Gastrocnemius medialis (tissue), 4 donors: ENCODE data around the gene SYP. TPM values are rescaled to one million over a fixed set of nuclear protein-coding genes. Genes with fewer than 3 reads are reported as not detected.

Experiments
- ATAC-seq, 2 donors: fragments of 150-250 bp; one replicate each; pipeline ENCODE4 v1.9.1; 2016
- DNase-seq, 2 donors: peaks; one replicate each; pipeline ENCODE4 v3.0.0-alpha.2; 2019
- H3K27ac ChIP-seq, 4 donors: fragments of 200-600 bp; sonication (generic); 1 replicate in 1 of 4; 2 replicates in 3 of 4; pipeline ENCODE4 v1.5.1; 2016 to 2018; ENCODE audit warnings: mild to moderate bottlenecking in 2 of 4, moderate library complexity in 1 of 4
- H3K27me3 ChIP-seq, 3 donors: fragments of 200-600 bp; sonication (generic) in 2 of 3; 1 replicate in 1 of 3; 2 replicates in 2 of 3; pipeline versions ENCODE4 v1.5.1 to v1.6.0; 2016 to 2019; ENCODE audit warnings: mild to moderate bottlenecking in 1 of 3, moderate library complexity in 1 of 3
- H3K36me3 ChIP-seq, 2 donors: fragments of 200-600 bp; sonication (generic) in 1 of 2; one replicate each; pipeline ENCODE4 v1.5.1; 2017 to 2018
- H3K4me1 ChIP-seq, 2 donors: fragments of 200-600 bp; sonication (generic) in 1 of 2; one replicate each; pipeline ENCODE4 v1.5.1; 2016 to 2017; ENCODE audit warnings: mild to moderate bottlenecking in 2 of 2
- H3K4me3 ChIP-seq, 4 donors: fragments of 200-600 bp; sonication (generic) in 3 of 4; 1 replicate in 1 of 4; 2 replicates in 3 of 4; pipeline ENCODE4 v1.5.1; 2016 to 2019; ENCODE audit warnings: mild to moderate bottlenecking in 2 of 4
- H3K9me3 ChIP-seq, 3 donors: fragments of 200-600 bp; sonication (generic) in 2 of 3; 1 replicate in 1 of 3; 2 replicates in 2 of 3; pipeline ENCODE4 v1.5.1; 2016 to 2019
- POLR2A ChIP-seq, 2 donors: fragments of 450-650 bp; IDR thresholded peaks; one replicate each; pipeline ENCODE4 v1.6.1; 2017; ENCODE audit warnings: antibody characterized with exemption in 2 of 2, mild to moderate bottlenecking in 2 of 2, moderate library complexity in 2 of 2
- in situ Hi-C, 4 donors: fragments of 200-750 bp; cut with MboI; loops; one replicate each; pipeline versions ENCODE4 v1.15.0 to v1.8.0; 2017; ENCODE audit warnings: low sequenced_read_pairs in 4 of 4
- intact Hi-C: fragments of 100-400 bp; cut with DNase I; formaldehyde crosslinking; loops from one replicate; pipeline ENCODE4 v1.15.1; 2023; ENCODE audit warnings: low total_unique reads
- total RNA-seq, 4 donors: library from RNA; depleted of rRNA; stranded (reverse); fragments of >200 nt; gene quantifications; one replicate each; pipeline versions ENCODE4 v1.1.0 to v1.2.3, GENCODE V29; 2016
- TF ChIP-seq, protein P1 (sequence below), 5 experiments: fragments of 450-650 bp in 3 of 5; fragments of 200-600 bp in 2 of 5; sonication (generic) in 2 of 5; IDR thresholded peaks in 4 of 5; conservative IDR thresholded peaks in 1 of 5; 1 replicate in 4 of 5; 2 replicates in 1 of 5; pipeline ENCODE4 v1.5.1; 2016 to 2019; ENCODE audit warnings: antibody characterized with exemption in 5 of 5, mild to moderate bottlenecking in 3 of 5, moderate library complexity in 3 of 5

Gene SYP
- total RNA-seq, 4 donors from 2014 or later = 0.15 to 3.9 (median 0.40) TPM

GRCh38 chrX:49238735-49239134 is 38.7 kb upstream of the SYP start:
- in situ Hi-C loops = no loop called here
- Histone ChIP-seq H3K4me1 (peaks cover 0 to 5% of the 10 kb centered on the region in 2 donors), H3K27me3 (no peaks in the 10 kb centered on the region), H3K27ac (no peak overlapping the region), H3K9me3 (no peaks in the 10 kb centered on the region), H3K4me3 (no peak overlapping the region), H3K36me3 (peaks cover 0 to 10% of the 10 kb centered on the region in 2 donors)
- ATAC-seq (no peak), DNase-seq (no peak)
- intact Hi-C loops = loop anchor here (5.0 kb wide), 1 partner anchor 36 kb away; the partner anchor contains the start of gene SYP
- TF ChIP-seq, protein P1, sequence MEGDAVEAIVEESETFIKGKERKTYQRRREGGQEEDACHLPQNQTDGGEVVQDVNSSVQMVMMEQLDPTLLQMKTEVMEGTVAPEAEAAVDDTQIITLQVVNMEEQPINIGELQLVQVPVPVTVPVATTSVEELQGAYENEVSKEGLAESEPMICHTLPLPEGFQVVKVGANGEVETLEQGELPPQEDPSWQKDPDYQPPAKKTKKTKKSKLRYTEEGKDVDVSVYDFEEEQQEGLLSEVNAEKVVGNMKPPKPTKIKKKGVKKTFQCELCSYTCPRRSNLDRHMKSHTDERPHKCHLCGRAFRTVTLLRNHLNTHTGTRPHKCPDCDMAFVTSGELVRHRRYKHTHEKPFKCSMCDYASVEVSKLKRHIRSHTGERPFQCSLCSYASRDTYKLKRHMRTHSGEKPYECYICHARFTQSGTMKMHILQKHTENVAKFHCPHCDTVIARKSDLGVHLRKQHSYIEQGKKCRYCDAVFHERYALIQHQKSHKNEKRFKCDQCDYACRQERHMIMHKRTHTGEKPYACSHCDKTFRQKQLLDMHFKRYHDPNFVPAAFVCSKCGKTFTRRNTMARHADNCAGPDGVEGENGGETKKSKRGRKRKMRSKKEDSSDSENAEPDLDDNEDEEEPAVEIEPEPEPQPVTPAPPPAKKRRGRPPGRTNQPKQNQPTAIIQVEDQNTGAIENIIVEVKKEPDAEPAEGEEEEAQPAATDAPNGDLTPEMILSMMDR (IDR thresholded peaks at IDR 0.05 in 4 of 5, conservative IDR thresholded peaks at IDR 0.05 in 1 of 5) = no peak
- TF ChIP-seq POLR2A (IDR thresholded peaks at IDR 0.05) = no peak

DNA sequence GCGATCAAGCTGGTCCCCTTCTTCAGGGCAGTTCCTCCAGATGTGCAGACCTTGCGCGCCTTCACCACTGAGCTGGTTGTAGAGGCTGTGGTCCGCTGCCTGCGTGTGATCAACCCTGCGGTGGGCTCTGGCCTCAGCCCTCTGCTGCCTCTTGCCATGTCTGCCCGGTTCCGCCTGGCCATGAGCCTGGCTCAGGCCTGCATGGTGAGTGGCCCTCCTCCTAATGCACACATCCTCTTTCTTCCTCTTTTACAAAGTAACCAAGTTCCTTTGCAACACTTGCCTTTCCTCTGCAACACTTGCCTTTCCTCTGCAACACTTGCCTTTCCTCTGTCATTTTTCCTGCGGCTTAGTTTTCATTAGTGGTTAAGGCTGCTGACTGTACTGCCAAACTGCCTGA is 37.1 kb upstream of the SYP start:
- Histone ChIP-seq H3K4me1 (peaks cover 0 to 5% of the 10 kb centered on the region in 2 donors), H3K9me3 (no peaks in the 10 kb centered on the region), H3K36me3 (no peaks in the 10 kb centered on the region), H3K27ac (no peak overlapping the region), H3K4me3 (no peak overlapping the region), H3K27me3 (no peaks in the 10 kb centered on the region)
- intact Hi-C loops (loop anchor here (5.0 kb wide), 1 partner anchor 35 kb away; the partner anchor contains the start of gene SYP), in situ Hi-C loops (no loop called here)
- DNase-seq (no peak), ATAC-seq (no peak)
- TF ChIP-seq POLR2A (IDR thresholded peaks at IDR 0.05) = no peak
- TF ChIP-seq, protein P1 (IDR thresholded peaks at IDR 0.05 in 4 of 5, conservative IDR thresholded peaks at IDR 0.05 in 1 of 5) = no peak

GRCh38 chrX:49233887-49234555 is 34.0 kb upstream of the SYP start:
- TF ChIP-seq, protein P1 (IDR thresholded peaks at IDR 0.05 in 4 of 5, conservative IDR thresholded peaks at IDR 0.05 in 1 of 5) = no peak
- no peak for TF ChIP-seq POLR2A (IDR thresholded peaks at IDR 0.05)
- DNase-seq = no peak

GRCh38 chrX:49233176-49233575 is 33.2 kb upstream of the SYP start, which contains the start of gene CACNA1F:
Gene CACNA1F (minus strand): TSS chrX:49233340. CDS start chrX:49233309, 31 bp downstream.
- Histone ChIP-seq H3K9me3 (no peaks in the 10 kb centered on the region), H3K27me3 (peaks cover 0 to 3% (median 0%) of the 10 kb centered on the region in 3 donors), H3K36me3 (no peaks in the 10 kb centered on the region), H3K27ac (no peak within 1 kb of the TSS), H3K4me1 (peaks cover 0 to 5% of the 10 kb centered on the region in 2 donors), H3K4me3 (peak within 1 kb of the TSS in 2 of 4 donors; percentile 13 to 15)
- DNase-seq = no peak
- in situ Hi-C loops = no loop called here
- intact Hi-C loops = no loop called here
- ATAC-seq = no peak
- no peak for TF ChIP-seq POLR2A (IDR thresholded peaks at IDR 0.05)
- TF ChIP-seq, protein P1 (IDR thresholded peaks at IDR 0.05 in 4 of 5, conservative IDR thresholded peaks at IDR 0.05 in 1 of 5) = no peak

More at GRCh38 chrX:49233887-49234555, 34.0 kb upstream of the SYP start:
- Histone ChIP-seq H3K9me3 (no peaks in the 10 kb centered on the region), H3K27me3 (peaks cover 0 to 3% (median 0%) of the 10 kb centered on the region in 3 donors), H3K4me3 (peak overlapping the region in 2 of 4 donors; percentile 13 to 15), H3K36me3 (no peaks in the 10 kb centered on the region), H3K4me1 (peaks cover 0 to 5% of the 10 kb centered on the region in 2 donors), H3K27ac (no peak overlapping the region)
- intact Hi-C loops = loop anchor here (2.0 kb wide), 1 partner anchor 35 kb away; the partner anchor contains the start of gene PPP1R3F
- ATAC-seq = no peak
- in situ Hi-C loops = no loop called here
